Urinary bladder (tissue), 2 donors: ENCODE results near the gene WFIKKN2. TPM values are rescaled to one million over a fixed set of nuclear protein-coding genes. Genes with fewer than 3 reads are reported as not detected.

ENCODE experiments used
- polyA plus RNA-seq: library from polyadenylated mRNA; stranded (reverse); fragments of 200-250 nt; gene quantifications from one replicate; pipeline ENCODE4 v1.2.3, GENCODE V29; 2013
- small RNA-seq: library from RNA; depleted of rRNA; stranded (forward); fragments of <200 nt; gene quantifications from one replicate; pipeline ENCODE3, GENCODE V24; 2014
- total RNA-seq: library from RNA; depleted of rRNA; stranded (reverse); fragments of >200 nt; gene quantifications from one replicate; pipeline ENCODE4 v1.2.3, GENCODE V29; 2014
- donor health status: healthy.

WFIKKN2 gene
- total and polyA plus RNA-seq, 2 donors, result 0.32 to 0.37 TPM

Small RNA genes lying within 50 kb of the gene (small RNA-seq; reads per million reads assigned to genes)
- gene AC005921.1, result not detected

Other genes with a start within 250 kb of the WFIKKN2 start
- 6.9 TPM for gene ABCC3, start 200.7 kb upstream of the WFIKKN2 start, total RNA-seq
- gene ABCC3, start 200.7 kb upstream of the WFIKKN2 start, polyA plus RNA-seq, result 13.4 TPM
- gene ANKRD40, start 127.7 kb upstream of the WFIKKN2 start, total RNA-seq, result 37.6 TPM
- 34.0 TPM for gene ANKRD40, start 127.7 kb upstream of the WFIKKN2 start, polyA plus RNA-seq
- gene LUC7L3, start 116.0 kb upstream of the WFIKKN2 start, total RNA-seq, result 129 TPM
- 69.7 TPM for gene LUC7L3, start 116.0 kb upstream of the WFIKKN2 start, polyA plus RNA-seq
- gene ANKRD40CL, start 68.1 kb upstream of the WFIKKN2 start, total RNA-seq, result not detected
- gene ANKRD40CL, start 68.1 kb upstream of the WFIKKN2 start, polyA plus RNA-seq, result not detected
- 47.4 TPM for gene TOB1, start 30.8 kb downstream of the WFIKKN2 start, total RNA-seq
- 41.3 TPM for gene TOB1, start 30.8 kb downstream of the WFIKKN2 start, polyA plus RNA-seq